Glomerular endothelial cell (primary cell): ENCODE data around the gene SRSF4. TPM values are rescaled to one million over a fixed set of nuclear protein-coding genes. Genes with fewer than 3 reads are reported as not detected.

Source experiments
- DNase-seq: peaks from one replicate; pipeline ENCODE4 v3.0.0-alpha.2; 2011; ENCODE audit warnings: low read depth, low spot score; ENCODE audit errors: extremely low read depth
- total RNA-seq: library from RNA; depleted of rRNA; stranded (reverse); fragments of >200 nt; gene quantifications from 2 replicates; pipeline ENCODE4 v1.2.3, GENCODE V29; 2015

SRSF4 gene
- total RNA-seq, 1 donor from 2014 or later, result 61.3 TPM

GRCh38 chr1:29201595-29202051 is 19.9 kb upstream of the SRSF4 start:
- no peak for DNase-seq

- DNase-seq, result no peak
These were observed 19.4 kb upstream of the SRSF4 start for GRCh38 chr1:29200906-29201594.

- no peak for DNase-seq
These were observed 16.3 kb upstream of the SRSF4 start for GRCh38 chr1:29197993-29198392.

GRCh38 chr1:29197590-29197924 is 15.9 kb upstream of the SRSF4 start:
- DNase-seq, result no peak

GRCh38 chr1:29196863-29197589 is 15.3 kb upstream of the SRSF4 start:
- no peak for DNase-seq

- no peak for DNase-seq
These were observed 14.2 kb upstream of the SRSF4 start for GRCh38 chr1:29195881-29196291.

GRCh38 chr1:29193879-29194455 is 12.3 kb upstream of the SRSF4 start:
- no peak for DNase-seq

GRCh38 chr1:29190718-29191117 is 9.0 kb upstream of the SRSF4 start:
- DNase-seq, result no peak

GRCh38 chr1:29186707-29187106 is 5.0 kb upstream of the SRSF4 start:
- no peak for DNase-seq

GRCh38 chr1:29186252-29186651 is 4.6 kb upstream of the SRSF4 start:
- DNase-seq, result no peak

- DNase-seq, result no peak
These were observed 1.6 kb upstream of the SRSF4 start for GRCh38 chr1:29183287-29183686.

GRCh38 chr1:29180497-29181412 is 945 bp downstream of the SRSF4 start:
- DNase-seq, result no peak

GRCh38 chr1:29179641-29180184 is 2.0 kb downstream of the SRSF4 start:
- DNase-seq, result no peak

- no peak for DNase-seq
These were observed 4.5 kb downstream of the SRSF4 start for GRCh38 chr1:29177022-29177705.

- DNase-seq, result no peak
These were observed 5.1 kb downstream of the SRSF4 start for GRCh38 chr1:29176576-29176975.

- no peak for DNase-seq
These were observed 9.2 kb downstream of the SRSF4 start for GRCh38 chr1:29172415-29172939.

- DNase-seq, result no peak
These were observed 10.2 kb downstream of the SRSF4 start for GRCh38 chr1:29171521-29171920.

- DNase-seq, result no peak
These were observed 10.6 kb downstream of the SRSF4 start for GRCh38 chr1:29171089-29171488.

- DNase-seq, result no peak
These were observed 11.7 kb downstream of the SRSF4 start for GRCh38 chr1:29169976-29170375.

- no peak for DNase-seq
These were observed 13.8 kb downstream of the SRSF4 start for GRCh38 chr1:29167904-29168303.
